Heart left ventricle (tissue), 16 donors: ENCODE data around the gene MSI2. TPM values are rescaled to one million over a fixed set of nuclear protein-coding genes. Genes with fewer than 3 reads are reported as not detected.

Experiments used
- ATAC-seq, 4 donors: fragments of 200-7000 bp; cut with Tn5 transposase; one replicate each; pipeline ENCODE4 v1.9.1; 2020 to 2022; ENCODE audit warnings: moderate library complexity in 4 of 4, mild to moderate bottlenecking in 3 of 4, moderate number of reproducible peaks in 1 of 4
- DNase-seq, 5 donors: peaks; one replicate each; pipeline ENCODE4 v3.0.0-alpha.2; 2020
- H3K27ac ChIP-seq, 12 donors: fragments of 200-600 bp; sonication (generic) in 4 of 12; one replicate each; pipeline versions ENCODE4 v1.5.0 to v1.8.0; 2016 to 2022; ENCODE audit warnings: mild to moderate bottlenecking in 2 of 12
- H3K27me3 ChIP-seq, 9 donors: fragments of 200-600 bp; sonication (generic) in 2 of 9; one replicate each; pipeline versions ENCODE4 v1.5.1 to v1.8.0; 2016 to 2022; ENCODE audit warnings: mild to moderate bottlenecking in 3 of 9
- H3K36me3 ChIP-seq, 9 donors: fragments of 200-600 bp; sonication (generic) in 2 of 9; one replicate each; pipeline versions ENCODE4 v1.5.0 to v1.8.0; 2018 to 2022; ENCODE audit warnings: mild to moderate bottlenecking in 2 of 9
- H3K4me1 ChIP-seq, 12 donors: fragments of 200-600 bp; sonication (generic) in 4 of 12; one replicate each; pipeline versions ENCODE4 v1.5.0 to v1.8.0; 2016 to 2022; ENCODE audit warnings: mild to moderate bottlenecking in 3 of 12
- H3K4me3 ChIP-seq, 12 donors: fragments of 200-600 bp; sonication (generic) in 4 of 12; one replicate each; pipeline versions ENCODE4 v1.5.0 to v1.8.0; 2017 to 2022; ENCODE audit warnings: mild to moderate bottlenecking in 9 of 12, moderate library complexity in 4 of 12
- H3K9me3 ChIP-seq, 12 donors: fragments of 200-600 bp; sonication (generic) in 4 of 12; one replicate each; pipeline versions ENCODE4 v1.5.0 to v1.8.0; 2016 to 2022; ENCODE audit warnings: mild to moderate bottlenecking in 1 of 12
- CTCF ChIP-seq, 12 donors: fragments of 200-600 bp; sonication (generic) in 4 of 12; IDR thresholded peaks; one replicate each; pipeline versions ENCODE4 v1.5.0 to v1.8.0; 2018 to 2022; ENCODE audit warnings: antibody characterized with exemption in 12 of 12, mild to moderate bottlenecking in 5 of 12
- POLR2A ChIP-seq, 2 donors: fragments of 450-650 bp; IDR thresholded peaks; one replicate each; pipeline ENCODE4 v1.6.1; 2017; ENCODE audit warnings: antibody characterized with exemption in 2 of 2, mild to moderate bottlenecking in 2 of 2, moderate library complexity in 2 of 2
- WGBS, 4 donors: extraction: QIAGEN DNeasy Blood & Tissue Kit in 2 of 4; methylation state at CpG; one replicate each; pipeline versions ENCODE4 v1.1.5 to v1.1.7; 2013 to 2018; 5-methylcytosine and 5-hydroxymethylcytosine counted together
- intact Hi-C, 10 donors: fragments of 100-400 bp; cut with DNase I; formaldehyde crosslinking; loops; one replicate each; pipeline versions ENCODE4 v1.11.1 to v1.14.2; 2022
- polyA plus RNA-seq, 2 donors: library from polyadenylated mRNA; stranded (reverse); fragments of 200-250 nt; gene quantifications; one replicate each; pipeline ENCODE4 v1.2.3, GENCODE V29; 2013
- total RNA-seq, 9 donors: library from RNA; depleted of rRNA in 2 of 9; stranded (reverse); fragments of >200 nt in 2 of 9; fragmentation: NEBNext Ultra II Directional in 3 of 9; extraction: Animal tissue kit (Norgen Biotek cat#: 25700) in 3 of 9; gene quantifications; one replicate each; pipeline versions ENCODE4 v1.1.0 to v1.2.4, GENCODE V29; 2016 to 2023
- donor health status: ischemic (EF 13 %, LVEDD 7.1; RV severe dilation, severe dysfunction).
- donor health status: healthy with polysubstance abuse.
- donor health status: DM: no; HTN: yes; CAD: no.
- donor health status: DM: no; HTN: no; CAD: no.
- donor health status: ischemic (EF 25% LVEDD 6.9; RV normal size, moderate dysfunction).
- donor health status: ischemic (EF 25% LVEDD 5.7; RV mildly dilated, moderate dysfunction).
- donor health status: healthy.
- donor health status: DM: yes; HTN: yes; CAD: no.
- donor health status: ischemic (EF 35%, LVEDD 5.7; RV mildly dilated, moderate dysfunction).
- donor health status: nonischemic (EF 11% LVEDD 7.7; RV severe dilation, severe dysfunction).
- donor health status: DM: yes; HTN: yes; CAD: no.
- donor health status: PGD.
- donor health status: ischemic (EF 29% LVEDD 5.4; RV normal size, mild dysfunction).
- donor health status: nonischemic (EF 23%, LVEDD 6.1; RV moderate dilation, normal function).

MSI2 gene
- total and polyA plus RNA-seq, 11 donors, result 35.9 to 120 (median 104) TPM

GRCh38 chr17:57288040-57288772, 31.9 kb downstream of the MSI2 start:
- Histone ChIP-seq H3K9me3 (no peaks in the 10 kb centered on the region), H3K4me1 (peaks cover 0 to 63% (median 33%) of the 10 kb centered on the region in 12 donors), H3K4me3 (peak overlapping the region in 3 of 12 donors; percentile 5 to 23 (median 5)), H3K27me3 (no peaks in the 10 kb centered on the region), H3K27ac (peak overlapping the region in 11 of 12 donors; percentile 33 to 77 (median 59)), H3K36me3 (peaks cover 0 to 4% (median 0%) of the 10 kb centered on the region in 9 donors)
- TF ChIP-seq POLR2A (IDR thresholded peaks at IDR 0.05) (no peak), CTCF (IDR thresholded peaks at IDR 0.05) (no peak)
- intact Hi-C loops, result loop anchor here in 1 of 10 donors (5.0 kb wide), 1 partner anchor 44 kb away; no protein-coding TSS in a partner anchor
- 50 to 72% (median 65%) methylated on average over 10 of the region's 10 CpGs for WGBS, 4 donors
- DNase-seq (peak in 2 of 5 donors; percentile 70 to 73), ATAC-seq (peak; percentile 54 to 81 (median 69))

- Histone ChIP-seq H3K27ac (peak overlapping the region in 11 of 12 donors; percentile 33 to 77 (median 59)), H3K36me3 (peaks cover 0 to 4% (median 0%) of the 10 kb centered on the region in 9 donors), H3K4me1 (peaks cover 0 to 63% (median 33%) of the 10 kb centered on the region in 12 donors), H3K27me3 (no peaks in the 10 kb centered on the region), H3K4me3 (peak overlapping the region in 3 of 12 donors; percentile 5 to 23 (median 5)), H3K9me3 (no peaks in the 10 kb centered on the region)
- TF ChIP-seq CTCF (IDR thresholded peaks at IDR 0.05) (peak in 5 of 12 donors; percentile 6 to 40 (median 16)), POLR2A (IDR thresholded peaks at IDR 0.05) (no peak)
- intact Hi-C loops, result loop anchor here in 1 of 10 donors (5.0 kb wide), 1 partner anchor 44 kb away; no protein-coding TSS in a partner anchor
- ATAC-seq, result peak in 3 of 4 donors; percentile 48 to 69 (median 51)
- peak in 1 of 5 donors; percentile 43 for DNase-seq
- WGBS, 4 donors, result 58 to 68% (median 66%) methylated on average over 3 of the region's 3 CpGs
Observed at GRCh38 chr17:57288773-57289121, 32.4 kb downstream of the MSI2 start.

- DNase-seq (no peak), ATAC-seq (peak; percentile 16 to 43 (median 32))
- Histone ChIP-seq H3K4me3 (peak overlapping the region in 1 of 12 donors; percentile 5), H3K36me3 (peaks cover 0 to 4% (median 0%) of the 10 kb centered on the region in 9 donors), H3K27me3 (no peaks in the 10 kb centered on the region), H3K27ac (peak overlapping the region in 11 of 12 donors; percentile 27 to 77 (median 59)), H3K9me3 (no peaks in the 10 kb centered on the region), H3K4me1 (peaks cover 0 to 64% (median 33%) of the 10 kb centered on the region in 12 donors)
- 51 to 61% (median 58%) methylated on average over 5 of the region's 5 CpGs for WGBS, 4 donors
- TF ChIP-seq POLR2A (IDR thresholded peaks at IDR 0.05) (no peak), CTCF (IDR thresholded peaks at IDR 0.05) (no peak)
- intact Hi-C loops, result loop anchor here in 1 of 10 donors (5.0 kb wide), 1 partner anchor 43 kb away; no protein-coding TSS in a partner anchor
Observed at GRCh38 chr17:57289130-57289529, 32.8 kb downstream of the MSI2 start.

GRCh38 chr17:57289613-57290012, 33.3 kb downstream of the MSI2 start:
- no peaks in the 10 kb centered on the region for H3K9me3 ChIP-seq
- peak overlapping the region in 10 of 12 donors; percentile 27 to 77 (median 60) for H3K27ac ChIP-seq
- intact Hi-C loops, result loop anchor here in 1 of 10 donors (5.0 kb wide), 1 partner anchor 43 kb away; no protein-coding TSS in a partner anchor
- no peak for DNase-seq
- no peak overlapping the region for H3K4me3 ChIP-seq
- WGBS, 4 donors, result 72 to 85% (median 80%) methylated on average over 6 to 8 of the region's 8 CpGs
- peaks cover 0 to 4% (median 0%) of the 10 kb centered on the region in 9 donors for H3K36me3 ChIP-seq
- TF ChIP-seq POLR2A (IDR thresholded peaks at IDR 0.05) (no peak), CTCF (IDR thresholded peaks at IDR 0.05) (no peak)
- H3K4me1 ChIP-seq, result peaks cover 0 to 69% (median 34%) of the 10 kb centered on the region in 12 donors
- no peak for ATAC-seq
- no peaks in the 10 kb centered on the region for H3K27me3 ChIP-seq
